Measurements from ENCODE around the gene VAV1. TPM values are rescaled to one million over a fixed set of nuclear protein-coding genes. Genes with fewer than 3 reads are reported as not detected.

VAV1 gene
- total and polyA plus RNA-seq, 2 of the 13 experiments (the other 11 are each of a cell fraction or from before 2014, with no cell fraction given): not detected

DNA sequence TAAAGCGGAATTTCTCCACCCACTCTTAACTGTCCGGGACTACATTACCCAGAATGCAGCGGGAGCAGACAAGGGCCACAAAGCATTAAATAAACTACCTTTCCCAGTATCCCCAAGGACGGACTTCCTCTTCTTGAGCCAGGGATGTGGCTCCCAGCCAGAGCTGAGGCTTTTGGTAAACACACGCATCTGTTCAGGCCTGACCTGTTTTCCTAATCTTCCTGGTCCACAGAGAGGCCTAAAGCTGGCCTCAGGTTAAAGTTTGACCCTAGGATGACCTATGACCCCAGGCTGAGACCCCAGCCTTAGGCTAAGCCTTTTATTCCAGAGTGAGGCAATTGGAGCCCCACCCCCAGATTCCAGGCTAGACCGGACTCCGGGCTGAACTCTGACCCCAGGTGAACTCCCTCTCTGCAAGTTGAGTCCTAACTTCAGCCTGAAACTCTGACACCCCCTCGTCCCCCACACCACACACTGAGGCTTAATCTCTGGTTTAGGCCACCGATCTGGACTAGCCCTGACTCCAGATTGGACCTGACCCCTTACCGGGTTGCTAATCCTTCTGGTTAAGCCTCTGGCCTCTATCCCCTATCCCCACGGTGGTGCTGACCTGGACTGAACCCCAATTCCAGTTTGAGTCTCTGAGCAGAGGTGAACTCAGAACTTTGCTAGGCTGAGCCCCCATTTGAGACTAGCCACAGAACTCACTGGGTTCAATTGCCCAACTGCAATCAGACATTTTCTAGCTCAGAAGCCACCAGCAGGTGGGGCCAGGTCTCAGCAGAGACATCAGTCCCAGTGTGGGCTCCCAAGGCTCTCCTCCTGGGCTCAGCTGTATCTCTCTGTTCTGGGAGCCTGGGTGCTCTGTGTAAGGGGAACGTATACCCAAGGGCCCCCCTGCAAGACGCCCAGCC, 34.4 kb upstream of the VAV1 start (continued):
- TF ChIP-seq, protein P1, sequence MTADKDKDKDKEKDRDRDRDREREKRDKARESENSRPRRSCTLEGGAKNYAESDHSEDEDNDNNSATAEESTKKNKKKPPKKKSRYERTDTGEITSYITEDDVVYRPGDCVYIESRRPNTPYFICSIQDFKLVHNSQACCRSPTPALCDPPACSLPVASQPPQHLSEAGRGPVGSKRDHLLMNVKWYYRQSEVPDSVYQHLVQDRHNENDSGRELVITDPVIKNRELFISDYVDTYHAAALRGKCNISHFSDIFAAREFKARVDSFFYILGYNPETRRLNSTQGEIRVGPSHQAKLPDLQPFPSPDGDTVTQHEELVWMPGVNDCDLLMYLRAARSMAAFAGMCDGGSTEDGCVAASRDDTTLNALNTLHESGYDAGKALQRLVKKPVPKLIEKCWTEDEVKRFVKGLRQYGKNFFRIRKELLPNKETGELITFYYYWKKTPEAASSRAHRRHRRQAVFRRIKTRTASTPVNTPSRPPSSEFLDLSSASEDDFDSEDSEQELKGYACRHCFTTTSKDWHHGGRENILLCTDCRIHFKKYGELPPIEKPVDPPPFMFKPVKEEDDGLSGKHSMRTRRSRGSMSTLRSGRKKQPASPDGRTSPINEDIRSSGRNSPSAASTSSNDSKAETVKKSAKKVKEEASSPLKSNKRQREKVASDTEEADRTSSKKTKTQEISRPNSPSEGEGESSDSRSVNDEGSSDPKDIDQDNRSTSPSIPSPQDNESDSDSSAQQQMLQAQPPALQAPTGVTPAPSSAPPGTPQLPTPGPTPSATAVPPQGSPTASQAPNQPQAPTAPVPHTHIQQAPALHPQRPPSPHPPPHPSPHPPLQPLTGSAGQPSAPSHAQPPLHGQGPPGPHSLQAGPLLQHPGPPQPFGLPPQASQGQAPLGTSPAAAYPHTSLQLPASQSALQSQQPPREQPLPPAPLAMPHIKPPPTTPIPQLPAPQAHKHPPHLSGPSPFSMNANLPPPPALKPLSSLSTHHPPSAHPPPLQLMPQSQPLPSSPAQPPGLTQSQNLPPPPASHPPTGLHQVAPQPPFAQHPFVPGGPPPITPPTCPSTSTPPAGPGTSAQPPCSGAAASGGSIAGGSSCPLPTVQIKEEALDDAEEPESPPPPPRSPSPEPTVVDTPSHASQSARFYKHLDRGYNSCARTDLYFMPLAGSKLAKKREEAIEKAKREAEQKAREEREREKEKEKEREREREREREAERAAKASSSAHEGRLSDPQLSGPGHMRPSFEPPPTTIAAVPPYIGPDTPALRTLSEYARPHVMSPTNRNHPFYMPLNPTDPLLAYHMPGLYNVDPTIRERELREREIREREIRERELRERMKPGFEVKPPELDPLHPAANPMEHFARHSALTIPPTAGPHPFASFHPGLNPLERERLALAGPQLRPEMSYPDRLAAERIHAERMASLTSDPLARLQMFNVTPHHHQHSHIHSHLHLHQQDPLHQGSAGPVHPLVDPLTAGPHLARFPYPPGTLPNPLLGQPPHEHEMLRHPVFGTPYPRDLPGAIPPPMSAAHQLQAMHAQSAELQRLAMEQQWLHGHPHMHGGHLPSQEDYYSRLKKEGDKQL (CRISPR knock-in tag; IDR thresholded peaks at IDR 0.05; ENCODE audit: low read depth): no peak
- TF ChIP-seq MAF1 (CRISPR knock-in tag; IDR thresholded peaks at IDR 0.05; ENCODE audit: borderline replicate concordance) (no peak), REPIN1 (CRISPR knock-in tag; IDR thresholded peaks at IDR 0.05; ENCODE audit: borderline replicate concordance, low read depth) (no peak), ZNF777 (CRISPR knock-in tag; IDR thresholded peaks at IDR 0.05) (peak; percentile 6; the same call in 1 of the 2 replicates), ZFP62 (CRISPR knock-in tag; IDR thresholded peaks at IDR 0.05) (no peak), NAIF1 (CRISPR knock-in tag; IDR thresholded peaks at IDR 0.05; ENCODE audit: borderline replicate concordance) (no peak), ZNF337 (CRISPR knock-in tag; IDR thresholded peaks at IDR 0.05; ENCODE audit: borderline replicate concordance, low read depth) (no peak), THAP8 (CRISPR knock-in tag; IDR thresholded peaks at IDR 0.05; ENCODE audit: borderline replicate concordance) (no peak)
- TF ChIP-seq, protein P2, sequence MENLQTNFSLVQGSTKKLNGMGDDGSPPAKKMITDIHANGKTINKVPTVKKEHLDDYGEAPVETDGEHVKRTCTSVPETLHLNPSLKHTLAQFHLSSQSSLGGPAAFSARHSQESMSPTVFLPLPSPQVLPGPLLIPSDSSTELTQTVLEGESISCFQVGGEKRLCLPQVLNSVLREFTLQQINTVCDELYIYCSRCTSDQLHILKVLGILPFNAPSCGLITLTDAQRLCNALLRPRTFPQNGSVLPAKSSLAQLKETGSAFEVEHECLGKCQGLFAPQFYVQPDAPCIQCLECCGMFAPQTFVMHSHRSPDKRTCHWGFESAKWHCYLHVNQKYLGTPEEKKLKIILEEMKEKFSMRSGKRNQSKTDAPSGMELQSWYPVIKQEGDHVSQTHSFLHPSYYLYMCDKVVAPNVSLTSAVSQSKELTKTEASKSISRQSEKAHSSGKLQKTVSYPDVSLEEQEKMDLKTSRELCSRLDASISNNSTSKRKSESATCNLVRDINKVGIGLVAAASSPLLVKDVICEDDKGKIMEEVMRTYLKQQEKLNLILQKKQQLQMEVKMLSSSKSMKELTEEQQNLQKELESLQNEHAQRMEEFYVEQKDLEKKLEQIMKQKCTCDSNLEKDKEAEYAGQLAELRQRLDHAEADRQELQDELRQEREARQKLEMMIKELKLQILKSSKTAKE (CRISPR knock-in tag; IDR thresholded peaks at IDR 0.05; ENCODE audit: borderline replicate concordance): no peak
- TF ChIP-seq, protein P3, sequence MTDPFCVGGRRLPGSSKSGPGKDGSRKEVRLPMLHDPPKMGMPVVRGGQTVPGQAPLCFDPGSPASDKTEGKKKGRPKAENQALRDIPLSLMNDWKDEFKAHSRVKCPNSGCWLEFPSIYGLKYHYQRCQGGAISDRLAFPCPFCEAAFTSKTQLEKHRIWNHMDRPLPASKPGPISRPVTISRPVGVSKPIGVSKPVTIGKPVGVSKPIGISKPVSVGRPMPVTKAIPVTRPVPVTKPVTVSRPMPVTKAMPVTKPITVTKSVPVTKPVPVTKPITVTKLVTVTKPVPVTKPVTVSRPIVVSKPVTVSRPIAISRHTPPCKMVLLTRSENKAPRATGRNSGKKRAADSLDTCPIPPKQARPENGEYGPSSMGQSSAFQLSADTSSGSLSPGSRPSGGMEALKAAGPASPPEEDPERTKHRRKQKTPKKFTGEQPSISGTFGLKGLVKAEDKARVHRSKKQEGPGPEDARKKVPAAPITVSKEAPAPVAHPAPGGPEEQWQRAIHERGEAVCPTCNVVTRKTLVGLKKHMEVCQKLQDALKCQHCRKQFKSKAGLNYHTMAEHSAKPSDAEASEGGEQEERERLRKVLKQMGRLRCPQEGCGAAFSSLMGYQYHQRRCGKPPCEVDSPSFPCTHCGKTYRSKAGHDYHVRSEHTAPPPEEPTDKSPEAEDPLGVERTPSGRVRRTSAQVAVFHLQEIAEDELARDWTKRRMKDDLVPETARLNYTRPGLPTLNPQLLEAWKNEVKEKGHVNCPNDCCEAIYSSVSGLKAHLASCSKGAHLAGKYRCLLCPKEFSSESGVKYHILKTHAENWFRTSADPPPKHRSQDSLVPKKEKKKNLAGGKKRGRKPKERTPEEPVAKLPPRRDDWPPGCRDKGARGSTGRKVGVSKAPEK (CRISPR knock-in tag; IDR thresholded peaks at IDR 0.05; ENCODE audit: borderline replicate concordance): 0 out of 2 replicates have a peak, but pooled peaks have one; percentile 44
